NCI-H526 (cell line): Measurements from ENCODE around the gene TRIO.

Experiments used
- DNase-seq, 2 experiments: peaks; one replicate each; lab custom pipeline; 2025; lab: John Stamatoyannopoulos, UW

The TRIO gene

DNA sequence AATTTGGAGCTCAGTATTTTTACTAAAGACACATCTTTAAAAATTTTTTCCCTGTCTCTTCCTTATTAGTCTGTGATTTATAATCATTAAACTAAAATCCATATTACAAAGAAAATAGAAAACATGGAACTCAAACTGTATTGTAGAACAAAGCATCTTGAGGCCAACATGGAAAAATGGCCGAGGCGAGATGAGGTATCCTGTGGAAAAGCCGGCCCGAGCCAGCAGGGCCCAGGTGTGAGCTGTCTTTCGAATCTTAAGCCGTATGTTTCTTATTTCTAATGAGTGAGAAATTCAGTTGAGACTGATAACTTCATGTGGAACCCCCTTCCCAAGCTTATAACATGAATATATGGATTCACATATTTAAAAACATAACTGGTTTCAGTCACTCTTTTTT is 268.1 kb downstream of the TRIO start:
- no peak for DNase-seq

DNA sequence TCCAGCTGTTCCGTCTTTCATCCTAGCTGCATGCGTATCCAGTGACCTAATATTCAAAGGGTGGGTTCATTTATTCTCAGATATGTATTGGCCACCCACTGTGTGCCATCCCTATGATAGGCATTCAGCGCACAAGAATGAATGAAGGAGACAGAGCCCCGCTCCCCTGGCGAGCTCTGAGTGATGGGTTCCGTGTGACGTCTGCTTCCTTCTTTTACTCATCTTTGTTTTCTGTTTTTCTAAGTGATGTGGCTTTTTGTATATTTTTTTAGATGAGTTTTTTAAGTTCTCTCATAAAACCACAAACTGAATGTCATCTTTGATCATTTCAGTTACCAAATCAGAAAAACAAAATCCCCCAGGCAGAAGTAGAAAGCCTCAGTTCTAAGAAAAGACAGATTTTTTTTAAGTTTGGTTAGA is 270.2 kb downstream of the TRIO start:
- DNase-seq: no peak

DNA sequence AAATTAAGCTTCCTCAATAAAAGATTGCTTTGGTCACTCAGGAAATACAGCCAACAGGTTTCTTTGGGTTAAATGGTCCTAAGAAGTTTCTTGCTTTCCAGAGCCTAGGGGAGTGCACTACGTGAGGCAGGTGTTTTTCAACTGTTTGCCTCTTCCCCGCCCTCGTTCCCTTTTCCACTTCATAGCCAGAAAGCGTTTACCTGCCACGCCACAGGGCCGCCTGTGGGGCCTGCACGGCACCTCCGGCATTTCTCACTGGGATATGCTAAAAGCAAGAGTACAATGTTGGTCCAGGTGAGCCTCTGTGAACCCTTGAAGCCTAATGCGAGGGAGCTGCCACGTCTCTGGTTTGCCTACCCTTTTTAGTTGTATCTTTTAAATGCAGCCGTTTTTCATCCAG is 270.9 kb downstream of the TRIO start:
- peak; percentile 14 to 71 for DNase-seq

DNA sequence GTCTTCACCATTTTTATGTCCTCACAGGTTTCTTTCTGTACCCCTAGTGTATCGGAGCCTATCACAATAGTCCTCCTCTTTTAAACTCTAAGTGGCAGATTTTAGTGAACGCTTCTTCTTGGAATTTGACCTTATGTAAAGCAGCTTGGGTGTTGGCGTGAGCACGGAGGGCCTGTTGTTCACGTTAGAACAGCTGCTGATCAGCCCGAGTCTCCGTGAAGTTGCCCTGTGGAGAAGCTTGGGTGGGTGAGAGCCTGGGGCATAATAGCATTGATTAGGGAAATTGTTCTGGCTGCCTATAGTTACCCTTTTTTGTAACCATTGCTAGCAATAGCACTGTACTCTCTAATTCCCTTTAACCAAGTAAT is 271.5 kb downstream of the TRIO start:
- DNase-seq: peak; percentile 25 to 72

DNA sequence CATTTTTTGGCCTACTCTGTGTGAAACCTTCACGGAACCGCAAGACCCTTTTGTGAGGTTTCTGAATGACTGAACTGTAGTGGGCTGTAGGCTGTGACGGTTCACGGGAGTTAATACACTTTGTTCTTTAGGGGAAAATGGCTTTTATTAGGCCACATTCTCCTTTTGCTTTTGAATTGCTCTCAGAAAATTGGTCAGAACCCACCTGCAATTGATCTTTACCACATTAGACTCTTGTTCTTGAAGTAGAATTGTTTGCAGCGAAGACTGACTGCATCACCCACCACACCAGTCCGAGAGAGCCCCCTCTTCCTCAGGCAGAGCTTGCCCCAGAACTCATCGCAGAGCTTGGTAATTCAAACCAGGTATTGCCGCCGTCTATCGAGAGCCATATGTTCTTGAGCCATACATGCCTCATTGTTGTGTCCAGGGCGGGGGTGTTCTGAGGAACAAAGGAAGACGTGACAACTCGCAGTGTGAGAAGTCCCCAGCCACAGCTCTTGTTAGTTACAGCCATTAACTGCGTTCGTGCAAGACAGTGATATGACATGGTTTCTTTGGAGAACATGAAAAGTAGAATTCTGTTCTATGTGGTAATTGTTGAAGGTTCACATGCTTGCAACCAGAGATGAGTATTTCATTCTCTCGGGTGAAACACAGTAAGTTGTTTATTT is 272.0 kb downstream of the TRIO start:
- DNase-seq: no peak

DNA sequence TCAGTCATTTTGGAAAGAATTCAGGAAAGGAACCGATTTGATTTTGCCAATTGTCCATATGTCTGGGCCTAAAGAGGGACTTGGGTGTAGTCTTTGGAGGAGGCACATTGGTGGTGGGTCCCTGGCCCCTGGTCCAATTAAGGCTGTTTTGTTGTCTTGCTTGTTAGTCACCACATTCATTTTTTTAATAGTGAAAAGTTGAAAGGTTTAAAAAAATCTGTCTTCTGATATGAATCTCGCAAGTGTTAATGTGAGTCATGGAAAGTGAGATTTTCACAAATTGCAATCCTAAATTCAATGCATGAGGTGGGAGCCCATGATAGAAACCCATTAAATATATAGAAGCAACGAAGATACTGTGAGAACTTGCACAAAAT is 272.5 kb downstream of the TRIO start:
- no peak for DNase-seq

DNA sequence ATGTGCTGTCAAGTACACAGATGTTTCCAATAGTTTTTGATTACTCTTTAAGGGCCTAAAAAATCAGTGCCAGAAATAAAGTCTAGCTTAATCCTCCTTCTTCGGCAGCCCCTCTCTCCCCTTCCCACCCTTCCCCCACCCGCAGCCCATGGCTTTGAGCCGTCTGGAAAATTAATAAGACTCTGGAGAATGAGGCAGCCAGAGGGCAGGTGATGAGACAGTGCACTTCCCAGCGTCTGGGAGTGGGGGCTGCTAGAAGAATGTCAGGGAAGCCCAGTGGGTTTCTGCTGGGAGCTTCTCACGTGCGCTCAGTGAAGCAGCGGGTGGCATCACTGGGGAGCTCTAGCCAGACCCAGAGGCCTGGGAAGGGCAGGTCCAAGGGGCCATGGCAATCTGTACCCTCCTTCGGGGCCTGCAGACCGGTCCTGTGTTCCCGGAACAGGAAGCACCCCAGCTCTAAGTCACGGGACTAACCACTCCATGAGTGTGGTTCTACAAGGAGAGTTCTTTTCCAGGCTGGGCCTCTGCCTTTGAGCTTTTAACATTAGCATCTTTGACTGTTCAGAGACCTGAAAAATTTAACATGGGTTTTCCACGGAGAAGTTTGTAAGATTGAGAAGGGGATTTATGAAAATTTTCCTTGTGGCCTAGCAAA is 273.6 kb downstream of the TRIO start:
- DNase-seq: no peak

DNA sequence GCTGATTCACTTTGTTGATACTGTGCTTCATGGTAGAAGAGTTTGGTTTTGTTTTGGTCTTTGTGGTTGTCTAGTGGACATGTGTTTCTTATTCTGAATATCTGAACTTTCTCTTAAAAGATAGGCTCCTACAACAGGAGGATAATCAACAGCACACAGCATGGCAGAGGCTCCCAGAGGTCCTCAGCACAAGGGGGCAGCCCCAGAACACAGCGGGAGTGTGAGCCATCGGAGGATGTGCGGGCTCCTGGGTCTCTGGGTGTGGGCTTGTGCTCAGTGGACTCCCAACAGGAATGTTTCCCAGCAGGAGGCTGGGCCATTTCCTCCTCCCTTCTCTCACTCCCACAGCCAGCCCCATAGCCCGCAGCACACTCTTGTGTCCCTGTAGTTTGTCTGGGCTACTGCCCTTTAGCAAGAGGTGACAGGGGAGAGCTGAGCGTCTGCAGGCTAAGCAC is 274.2 kb downstream of the TRIO start:
- DNase-seq: no peak

DNA sequence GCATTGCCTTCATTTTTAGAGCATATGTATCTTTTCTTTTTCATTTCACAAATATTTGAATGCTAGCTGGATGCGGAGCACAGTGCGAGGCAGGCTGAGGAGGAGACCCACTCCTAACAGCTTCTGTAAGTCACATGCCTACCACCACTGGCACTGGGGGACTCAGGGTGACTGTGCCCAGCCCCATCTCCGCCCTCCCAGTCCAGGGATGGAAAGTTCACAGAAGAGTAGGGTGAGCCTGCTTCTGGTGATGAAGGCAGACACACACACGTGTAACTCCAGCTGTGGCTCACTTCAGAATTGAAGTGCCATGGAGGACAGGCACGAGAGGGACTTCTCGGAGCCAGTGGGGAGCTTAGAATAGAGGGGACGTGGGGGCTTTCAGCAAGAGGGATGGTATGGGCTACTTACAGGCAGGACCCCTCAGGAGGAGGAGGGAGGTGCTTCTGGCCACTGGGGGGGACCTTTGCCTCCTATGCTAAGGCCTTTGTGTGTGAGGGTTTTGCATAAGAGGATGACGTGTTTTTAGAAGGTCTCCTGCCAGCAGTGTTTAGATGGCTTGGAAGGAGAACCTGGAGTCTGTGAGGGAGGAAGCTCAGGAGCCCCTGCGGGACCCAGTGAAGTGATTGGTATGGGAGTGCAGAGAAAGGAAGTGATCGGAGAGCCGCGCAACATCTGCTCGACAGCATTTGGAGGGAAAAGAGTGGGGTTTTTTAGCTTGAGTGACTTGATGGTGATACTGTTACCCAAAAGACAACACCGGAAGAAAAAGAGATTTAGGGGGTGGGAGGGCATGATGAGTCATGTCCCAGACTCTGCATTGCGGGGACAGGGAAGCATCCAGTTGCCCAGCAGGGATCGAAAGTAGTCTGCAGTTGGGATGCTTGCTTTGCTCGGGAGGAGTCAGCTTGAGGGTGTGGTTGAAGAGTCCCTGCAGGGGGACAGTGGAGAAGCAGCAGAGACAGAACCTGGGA is 274.9 kb downstream of the TRIO start:
- DNase-seq: no peak

DNA sequence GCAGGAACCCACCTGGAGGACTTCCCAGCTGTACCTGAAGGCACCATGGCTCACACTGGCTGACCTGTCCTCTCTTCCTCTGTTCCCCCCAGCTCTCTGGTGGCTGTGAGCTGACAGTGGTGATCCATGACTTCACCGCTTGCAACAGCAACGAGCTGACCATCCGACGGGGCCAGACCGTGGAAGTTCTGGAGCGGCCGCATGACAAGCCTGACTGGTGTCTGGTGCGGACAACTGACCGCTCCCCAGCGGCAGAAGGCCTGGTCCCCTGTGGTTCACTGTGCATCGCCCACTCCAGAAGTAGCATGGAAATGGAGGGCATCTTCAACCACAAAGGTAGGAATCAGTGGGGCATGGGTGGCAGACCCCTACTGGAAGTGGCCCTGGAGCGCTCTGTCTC is 276.5 kb downstream of the TRIO start:
- no peak for DNase-seq

DNA sequence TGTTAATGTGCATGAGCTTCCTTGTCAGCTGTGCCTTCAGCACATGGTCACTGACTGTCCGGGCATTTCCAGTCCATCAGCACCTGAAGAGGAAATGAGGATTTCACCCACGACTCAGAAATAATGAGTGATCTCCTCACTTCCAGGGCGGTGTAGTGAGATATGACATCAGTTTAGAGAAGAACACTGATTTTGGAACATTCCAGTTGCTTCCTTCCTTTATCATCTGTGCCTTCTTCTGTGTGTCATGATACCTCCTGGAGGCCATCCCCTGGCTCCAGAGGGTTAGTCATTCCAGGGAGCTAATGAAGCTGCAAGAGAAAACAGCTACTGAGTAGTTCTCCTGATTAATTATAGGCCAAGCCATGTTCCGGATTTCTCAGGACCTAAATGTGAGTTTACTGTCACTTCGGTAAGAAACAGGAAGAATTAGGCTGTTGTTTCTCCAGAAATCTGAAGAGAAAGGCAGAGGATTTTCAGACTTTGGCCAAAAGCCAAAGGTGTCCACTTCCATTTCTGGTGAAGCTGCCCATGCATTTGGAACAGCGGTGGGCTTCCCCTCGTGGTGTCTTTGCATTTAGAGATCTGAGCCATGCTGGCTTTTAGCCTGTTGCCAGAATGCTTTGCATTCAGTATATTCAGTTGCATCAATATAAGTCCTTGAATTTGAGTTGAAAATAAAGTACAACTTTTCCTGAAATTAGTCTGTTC is 277.1 kb downstream of the TRIO start:
- DNase-seq: no peak

DNA sequence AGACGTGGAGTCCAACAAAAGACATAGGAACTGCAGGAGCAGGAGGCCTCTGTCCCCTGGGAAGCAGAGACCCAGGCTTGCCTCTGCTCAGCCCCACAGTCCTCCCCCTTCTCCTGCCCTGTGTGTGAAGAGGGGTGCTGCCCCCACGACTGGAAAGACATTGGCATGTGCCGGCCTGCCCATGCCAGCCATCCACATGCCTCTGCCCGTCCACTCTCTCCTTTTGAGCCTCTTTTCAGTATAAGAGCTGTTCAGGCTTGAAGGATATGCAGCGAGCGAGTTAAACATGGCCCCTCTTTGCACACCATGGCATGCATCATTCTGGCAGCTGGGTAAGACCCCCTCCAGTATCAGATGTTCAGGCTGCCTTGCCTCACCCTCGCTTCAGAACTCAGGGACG is 278.7 kb downstream of the TRIO start:
- no peak for DNase-seq

DNA sequence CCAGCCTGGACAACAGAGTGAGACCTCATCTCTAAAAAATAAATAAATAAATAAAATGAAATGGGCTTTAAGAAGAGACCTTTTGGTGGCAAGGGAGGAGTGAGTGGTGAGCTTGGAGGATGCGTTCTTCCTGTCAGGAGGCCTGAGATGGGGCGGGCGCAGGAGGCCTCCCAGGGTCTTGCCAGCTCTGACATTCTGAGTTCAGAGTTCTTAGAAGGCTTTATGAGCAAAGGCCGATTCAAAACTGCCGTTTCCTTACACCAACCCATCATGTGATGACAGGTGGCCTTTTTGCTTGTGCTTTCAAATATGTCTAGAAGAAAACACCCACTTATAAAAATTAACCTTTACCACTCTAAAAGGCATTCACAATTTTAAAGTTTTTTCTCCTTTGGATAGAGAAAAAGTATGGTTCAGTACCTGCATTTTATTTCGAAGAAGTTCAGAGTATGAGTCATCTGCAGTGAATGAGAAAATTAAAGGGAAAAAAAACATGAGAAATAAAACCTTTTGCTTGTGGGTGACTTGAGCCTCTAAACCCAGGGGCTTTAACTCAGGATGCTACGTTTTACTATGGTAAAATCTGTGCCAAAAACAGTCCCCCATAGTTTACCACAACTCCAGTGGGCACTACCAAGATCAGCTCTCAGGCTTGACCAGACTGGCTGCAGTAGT is 281.0 kb downstream of the TRIO start:
- no peak for DNase-seq

DNA sequence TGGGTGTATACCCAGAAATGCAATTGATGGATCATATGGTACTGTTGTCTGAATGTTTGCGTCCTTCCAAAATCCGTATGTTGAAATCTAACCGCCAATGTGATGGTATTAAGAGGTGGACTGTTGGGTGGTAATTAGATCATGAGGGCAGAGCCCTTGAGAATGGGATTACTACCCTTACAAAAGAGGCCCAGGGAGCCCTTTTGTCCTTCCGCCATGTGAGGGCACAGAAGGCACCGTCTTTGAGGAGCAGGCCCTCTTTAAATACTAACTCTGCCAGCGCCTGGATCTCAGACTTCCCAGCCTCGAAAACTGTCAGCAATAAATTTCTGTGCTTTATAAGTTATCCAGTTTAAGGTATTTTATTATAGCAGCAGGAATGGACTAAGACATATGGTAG is 282.4 kb downstream of the TRIO start:
- no peak for DNase-seq

DNA sequence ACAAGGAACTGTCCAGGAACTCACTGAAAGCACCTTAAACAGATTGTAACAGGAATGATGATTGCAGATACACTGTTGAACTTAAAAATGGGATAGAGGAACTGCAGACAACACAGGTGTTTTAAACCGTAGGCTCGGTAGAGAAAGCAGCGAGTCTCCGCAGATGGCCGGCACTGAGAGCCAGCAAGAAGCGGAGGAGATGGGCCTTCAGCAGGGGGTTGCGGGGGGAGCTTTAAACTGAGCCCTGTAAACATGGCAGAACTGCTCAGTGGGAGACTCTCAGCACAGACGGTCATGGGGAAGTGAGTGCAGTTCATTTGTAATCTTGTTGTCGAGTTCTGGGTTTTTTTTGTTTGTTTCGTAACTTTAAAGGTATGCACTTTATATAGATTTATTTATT is 283.4 kb downstream of the TRIO start:
- DNase-seq: no peak

DNA sequence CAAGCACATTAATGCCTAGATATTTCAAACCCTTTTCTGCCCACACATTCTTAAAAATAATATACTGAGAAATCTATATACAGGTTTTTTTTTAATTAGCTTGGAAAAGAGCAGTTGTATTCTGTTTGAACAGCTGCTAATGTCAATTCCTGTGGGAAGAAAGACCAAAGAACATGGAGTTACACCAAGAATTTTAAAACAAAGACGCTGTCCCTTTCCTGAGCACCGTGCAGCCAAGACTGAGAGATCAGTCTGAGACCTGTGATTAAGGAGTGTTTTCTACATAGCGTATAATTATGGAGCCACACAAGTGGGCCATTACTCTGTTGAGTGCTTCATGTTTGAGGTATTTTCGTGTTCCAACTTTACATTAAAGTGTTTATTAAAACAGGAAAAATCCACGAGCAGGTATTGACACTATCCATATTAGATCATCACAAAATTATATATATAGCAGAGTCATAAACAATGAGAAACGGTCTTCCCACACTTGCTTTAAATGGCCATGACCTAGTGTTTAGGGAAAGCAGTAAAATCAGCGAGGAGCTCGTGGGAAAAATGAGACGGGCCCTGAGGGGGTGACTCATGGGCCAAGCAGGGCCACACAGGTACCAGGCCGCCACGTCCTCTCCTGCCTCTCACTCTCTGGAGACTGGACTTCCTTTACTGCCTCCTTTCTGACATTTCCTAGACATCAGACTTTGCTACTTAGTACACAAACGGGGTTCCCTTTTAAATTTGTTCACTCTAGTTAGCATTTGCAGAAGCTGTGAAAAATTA is 285.4 kb downstream of the TRIO start:
- DNase-seq: no peak

DNA sequence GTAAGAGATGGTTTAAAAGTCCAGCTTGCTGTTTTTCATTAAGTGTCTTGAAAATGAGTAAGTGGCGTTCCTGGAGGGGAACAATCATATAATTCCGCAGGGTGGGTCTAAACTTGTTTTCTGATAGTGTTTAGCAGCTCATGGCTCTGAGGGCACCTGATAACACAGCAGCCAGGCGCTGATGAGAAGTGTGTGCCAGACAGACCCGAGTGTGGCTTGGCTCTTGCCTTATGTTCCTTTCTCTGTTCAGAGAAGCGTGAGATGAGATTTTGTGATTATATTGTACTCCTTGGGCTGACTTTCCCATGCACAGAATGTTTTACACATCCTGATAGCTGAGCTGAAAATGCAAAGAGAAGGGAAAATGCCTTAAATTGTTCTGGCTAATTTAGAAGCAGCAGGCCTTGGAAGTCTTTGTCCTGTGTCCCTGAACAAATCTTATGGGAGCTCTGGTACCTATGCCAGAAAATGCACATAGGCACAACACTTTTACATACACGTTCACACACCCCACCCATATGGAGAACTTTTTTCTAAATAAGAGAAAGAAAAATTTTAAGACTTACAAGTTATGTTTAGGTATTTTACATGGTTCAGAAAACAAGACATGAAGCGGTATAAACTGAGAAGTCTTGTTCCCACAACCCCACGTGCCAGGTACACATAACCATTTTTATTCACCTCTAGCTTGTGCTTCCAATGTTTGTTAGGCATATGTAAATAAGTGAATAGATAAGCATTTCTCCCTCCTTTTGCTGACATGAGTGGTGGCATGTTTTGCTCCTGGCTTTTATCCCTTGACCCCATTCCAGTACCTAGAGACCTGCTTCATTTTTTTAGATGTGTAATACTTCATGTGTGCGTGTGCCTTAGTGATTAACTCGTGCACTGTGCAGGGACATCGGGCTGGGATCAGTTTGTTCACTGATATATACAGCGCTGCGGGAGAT is 286.2 kb downstream of the TRIO start:
- no peak for DNase-seq

DNA sequence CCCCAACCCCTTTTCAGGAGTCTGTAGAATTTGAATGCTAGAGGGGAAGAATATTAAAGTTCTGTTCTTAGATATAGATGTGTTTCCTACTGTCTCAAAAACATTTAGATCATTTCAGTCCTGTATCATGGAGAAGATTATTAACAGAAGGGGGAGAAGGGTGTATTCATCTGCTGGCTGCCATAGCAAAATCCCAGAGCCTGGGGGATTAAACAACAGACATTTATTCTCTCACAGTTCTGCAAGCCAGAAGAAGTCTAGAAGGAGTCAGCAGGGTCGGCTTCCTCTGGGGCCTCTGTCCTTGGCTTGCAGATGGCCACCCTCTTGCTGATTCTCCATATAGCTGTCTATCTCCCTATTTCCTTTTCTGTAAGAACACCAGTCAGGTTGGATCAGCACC is 288.4 kb downstream of the TRIO start:
- no peak for DNase-seq

DNA sequence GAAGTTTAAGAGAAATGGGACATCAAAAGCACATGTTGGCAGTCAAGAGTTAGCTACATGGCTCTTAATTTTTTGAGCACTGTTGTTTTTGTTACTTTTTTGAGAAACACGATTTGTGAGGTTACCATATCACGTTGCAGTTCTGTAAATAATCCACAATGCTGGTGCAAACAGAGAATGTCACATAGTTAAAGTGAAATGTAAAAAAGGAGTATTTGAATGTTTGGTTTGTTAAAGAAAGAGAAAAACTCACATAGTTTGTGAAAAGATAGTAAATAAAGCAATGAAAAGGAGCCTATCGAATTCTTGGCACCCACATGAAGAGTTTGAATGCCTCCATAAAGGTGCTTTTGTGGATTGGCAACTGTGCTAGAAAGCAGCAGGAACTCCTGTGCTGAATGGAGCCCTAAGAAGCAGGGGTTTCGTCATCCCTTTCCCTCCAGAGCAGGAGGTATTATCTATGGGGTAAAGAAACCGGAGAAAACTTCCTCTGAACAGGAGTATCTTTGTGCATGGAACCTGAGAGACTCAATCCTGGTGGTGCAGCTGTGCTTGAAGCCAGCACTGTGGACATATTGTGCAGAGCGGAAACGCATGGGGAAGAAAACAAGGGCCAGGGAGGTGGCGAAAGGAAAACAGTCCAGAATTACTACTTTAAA is 289.9 kb downstream of the TRIO start:
- no peak for DNase-seq
